Esophagus muscularis mucosa (tissue), 4 donors: ENCODE measurements around the gene ASTN2. TPM values are rescaled to one million over a fixed set of nuclear protein-coding genes. Genes with fewer than 3 reads are reported as not detected.

Source experiments
- DNase-seq: peaks from one replicate; pipeline ENCODE4 v3.0.0-alpha.2; 2017; ENCODE audit errors: extremely low spot score
- H3K27ac ChIP-seq, 4 donors: fragments of 200-600 bp; sonication (generic); replicated peaks in 1 of 4; 1 replicate in 3 of 4; 2 replicates in 1 of 4; pipeline ENCODE4 v1.5.1; 2016 to 2019; ENCODE audit warnings: mild to moderate bottlenecking in 1 of 4
- H3K27me3 ChIP-seq, 4 donors: fragments of 200-600 bp; sonication (generic); one replicate each; pipeline versions ENCODE4 v1.5.1 to v1.6.0; 2016 to 2019
- H3K36me3 ChIP-seq, 4 donors: fragments of 200-600 bp; sonication (generic); one replicate each; pipeline ENCODE4 v1.5.1; 2016 to 2019
- H3K4me1 ChIP-seq, 4 donors: fragments of 200-600 bp; sonication (generic); one replicate each; pipeline ENCODE4 v1.5.1; 2016 to 2019
- H3K4me3 ChIP-seq, 4 donors: fragments of 200-600 bp; sonication (generic); 1 replicate in 2 of 4; 2 replicates in 2 of 4; pipeline ENCODE4 v1.5.1; 2016 to 2019; ENCODE audit warnings: mild to moderate bottlenecking in 4 of 4, moderate library complexity in 1 of 4
- H3K9me3 ChIP-seq, 4 donors: fragments of 200-600 bp; sonication (generic); 1 replicate in 3 of 4; 2 replicates in 1 of 4; pipeline ENCODE4 v1.5.1; 2016 to 2019
- EP300 ChIP-seq: sonication (generic); formaldehyde crosslinking; IDR thresholded peaks from one replicate; pipeline ENCODE4 v1.6.1; 2017; ENCODE audit warnings: antibody characterized with exemption
- POLR2A ChIP-seq: fragments of 450-650 bp; IDR thresholded peaks from one replicate; pipeline ENCODE4 v1.6.1; 2017; ENCODE audit warnings: antibody characterized with exemption, moderate library complexity, mild to moderate bottlenecking, low read depth
- POLR2AphosphoS5 ChIP-seq, 2 donors: sonication (generic); formaldehyde crosslinking; IDR thresholded peaks; one replicate each; pipeline ENCODE4 v1.6.1; 2017; ENCODE audit warnings: antibody characterized with exemption in 2 of 2
- WGBS: methylation state at CpG from one replicate; pipeline ENCODE4 v1.1.5; 2018; 5-methylcytosine and 5-hydroxymethylcytosine counted together
- intact Hi-C: fragments of 100-400 bp; cut with DNase I; formaldehyde crosslinking; loops from one replicate; pipeline ENCODE4 v1.15.1; 2023
- total RNA-seq, 4 donors: library from RNA; depleted of rRNA; stranded (reverse); fragments of >200 nt; gene quantifications; one replicate each; pipeline versions ENCODE4 v1.1.0 to v1.2.1, GENCODE V29; 2016
- TF ChIP-seq, protein P1 (sequence below), 3 experiments: fragments of 200-600 bp in 2 of 3; fragments of 450-650 bp in 1 of 3; sonication (generic) in 2 of 3; IDR thresholded peaks; one replicate each; pipeline ENCODE4 v1.5.1; 2017 to 2019; ENCODE audit warnings: antibody characterized with exemption in 3 of 3, mild to moderate bottlenecking in 2 of 3, moderate library complexity in 1 of 3

The ASTN2 gene
- total RNA-seq, 4 donors from 2014 or later: 4.2 to 6.9 (median 5.5) TPM

DNA sequence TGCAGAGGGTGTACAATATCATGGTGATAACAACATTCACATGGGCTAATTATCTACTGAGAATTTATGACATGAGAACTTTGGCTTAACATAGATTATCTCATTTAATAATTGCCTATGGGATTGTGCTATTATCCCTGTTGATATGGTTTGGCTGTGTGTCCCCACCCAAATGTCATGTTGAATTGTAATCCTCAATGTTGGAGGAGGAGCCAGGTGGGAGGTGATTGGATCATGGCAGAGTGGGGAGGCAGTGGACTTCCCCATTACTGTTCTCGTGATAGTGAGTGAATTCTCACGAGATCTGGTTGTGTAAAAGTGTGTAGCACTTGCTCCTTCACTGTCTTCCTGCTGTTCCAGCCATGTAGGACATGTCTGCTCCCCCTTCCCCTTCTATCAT lies 541.4 kb downstream of the ASTN2 start:
- DNase-seq: no peak
- 94% methylated on average over 2 of the region's 2 CpGs for WGBS
- intact Hi-C loops: no loop called here

DNA sequence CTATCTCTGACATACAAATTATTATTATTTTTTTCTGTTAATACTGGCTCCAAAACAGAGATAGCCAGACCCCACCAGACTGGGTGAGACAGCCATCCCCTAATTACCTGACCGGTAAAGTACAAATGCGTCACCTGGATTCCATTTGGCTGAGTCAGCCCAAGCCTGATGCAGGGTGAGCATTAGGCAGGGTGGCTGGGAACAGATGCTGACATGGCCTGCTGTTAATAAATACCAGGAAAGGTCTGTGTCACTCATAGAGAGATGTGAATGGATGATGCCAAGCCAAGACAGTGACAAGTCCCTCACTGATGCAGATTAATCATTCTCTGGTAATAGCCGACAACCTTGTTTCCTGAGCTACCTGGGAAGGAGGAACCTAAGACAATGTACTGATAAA lies 544.3 kb downstream of the ASTN2 start:
- no peaks in the 10 kb centered on the region for H3K4me1 ChIP-seq
- H3K36me3 ChIP-seq: no peaks in the 10 kb centered on the region
- 93% methylated on average over 3 of the region's 3 CpGs for WGBS
- H3K4me3 ChIP-seq: no peak overlapping the region
- H3K27me3 ChIP-seq: no peaks in the 10 kb centered on the region
- DNase-seq: no peak
- TF ChIP-seq EP300: no peak
- no peak for TF ChIP-seq POLR2A
- no peak for TF ChIP-seq POLR2AphosphoS5 (IDR thresholded peaks at IDR 0.05)
- TF ChIP-seq, protein P1, sequence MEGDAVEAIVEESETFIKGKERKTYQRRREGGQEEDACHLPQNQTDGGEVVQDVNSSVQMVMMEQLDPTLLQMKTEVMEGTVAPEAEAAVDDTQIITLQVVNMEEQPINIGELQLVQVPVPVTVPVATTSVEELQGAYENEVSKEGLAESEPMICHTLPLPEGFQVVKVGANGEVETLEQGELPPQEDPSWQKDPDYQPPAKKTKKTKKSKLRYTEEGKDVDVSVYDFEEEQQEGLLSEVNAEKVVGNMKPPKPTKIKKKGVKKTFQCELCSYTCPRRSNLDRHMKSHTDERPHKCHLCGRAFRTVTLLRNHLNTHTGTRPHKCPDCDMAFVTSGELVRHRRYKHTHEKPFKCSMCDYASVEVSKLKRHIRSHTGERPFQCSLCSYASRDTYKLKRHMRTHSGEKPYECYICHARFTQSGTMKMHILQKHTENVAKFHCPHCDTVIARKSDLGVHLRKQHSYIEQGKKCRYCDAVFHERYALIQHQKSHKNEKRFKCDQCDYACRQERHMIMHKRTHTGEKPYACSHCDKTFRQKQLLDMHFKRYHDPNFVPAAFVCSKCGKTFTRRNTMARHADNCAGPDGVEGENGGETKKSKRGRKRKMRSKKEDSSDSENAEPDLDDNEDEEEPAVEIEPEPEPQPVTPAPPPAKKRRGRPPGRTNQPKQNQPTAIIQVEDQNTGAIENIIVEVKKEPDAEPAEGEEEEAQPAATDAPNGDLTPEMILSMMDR (IDR thresholded peaks at IDR 0.05): no peak
- H3K27ac ChIP-seq: no peak overlapping the region
- H3K9me3 ChIP-seq: peaks cover 0 to 3% (median under 1%) of the 10 kb centered on the region in 4 donors
- intact Hi-C loops: no loop called here

More for the DNA sequence above, 541.4 kb downstream of the ASTN2 start:
- H3K27ac ChIP-seq: no peak overlapping the region
- H3K36me3 ChIP-seq: no peaks in the 10 kb centered on the region
- no peak overlapping the region for H3K4me3 ChIP-seq
- H3K4me1 ChIP-seq: no peaks in the 10 kb centered on the region
- H3K9me3 ChIP-seq: peaks cover 0 to 30% (median 23%) of the 10 kb centered on the region in 4 donors
- H3K27me3 ChIP-seq: no peaks in the 10 kb centered on the region
- TF ChIP-seq POLR2A: no peak
- no peak for TF ChIP-seq POLR2AphosphoS5 (IDR thresholded peaks at IDR 0.05)
- TF ChIP-seq EP300: no peak
- TF ChIP-seq, protein P1 (IDR thresholded peaks at IDR 0.05): no peak

DNA sequence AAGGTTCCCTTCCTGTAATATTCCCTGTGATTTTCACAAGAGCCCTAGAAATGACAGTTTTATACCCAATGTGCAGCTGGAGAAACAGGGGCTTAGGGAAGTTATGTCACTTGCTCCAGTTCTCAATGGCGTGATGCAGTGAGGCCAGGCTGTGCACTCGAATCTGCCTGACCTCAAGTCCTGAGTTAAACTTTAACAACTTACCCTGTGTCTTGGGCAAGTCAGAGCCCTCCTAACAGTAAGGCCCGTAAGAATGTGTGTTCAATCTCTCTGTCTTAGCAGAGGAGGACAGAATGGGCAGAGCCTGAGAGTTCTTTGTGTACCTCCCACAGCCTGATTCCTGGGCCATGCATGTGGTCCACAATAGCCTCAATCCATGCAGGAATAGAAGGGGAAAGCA lies 546.7 kb downstream of the ASTN2 start:
- intact Hi-C loops: loop anchor here (10.0 kb wide), 1 partner anchor 133 kb away; no protein-coding TSS in a partner anchor

DNA sequence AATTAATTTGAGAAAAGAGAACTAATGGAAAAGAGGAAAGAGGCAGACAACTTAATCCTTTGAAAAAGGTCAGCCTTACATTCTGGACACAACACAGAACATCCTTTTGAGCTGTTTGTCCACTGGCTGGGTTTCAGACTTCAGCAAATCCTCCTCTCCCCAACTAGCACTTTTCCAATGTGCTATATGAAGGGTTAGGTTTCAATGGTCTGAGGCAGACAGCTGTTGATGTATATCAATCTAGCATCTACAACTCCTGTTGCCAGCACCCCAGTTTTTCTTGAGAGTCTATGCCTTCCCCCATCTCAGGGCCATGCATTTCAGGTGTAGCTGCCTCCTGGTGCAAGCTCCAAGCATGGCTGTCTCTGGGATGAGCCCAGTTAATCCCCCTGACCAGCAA lies 553.5 kb downstream of the ASTN2 start:
- Histone ChIP-seq H3K36me3 (no peaks in the 10 kb centered on the region), H3K9me3 (no peaks in the 10 kb centered on the region), H3K4me3 (no peak overlapping the region), H3K27me3 (no peaks in the 10 kb centered on the region), H3K27ac (no peak overlapping the region), H3K4me1 (no peaks in the 10 kb centered on the region)
- DNase-seq: no peak
- TF ChIP-seq POLR2AphosphoS5 (IDR thresholded peaks at IDR 0.05) (no peak), EP300 (no peak), POLR2A (no peak)
- TF ChIP-seq, protein P1 (IDR thresholded peaks at IDR 0.05): no peak
- intact Hi-C loops: loop anchor here (10.0 kb wide), 1 partner anchor 127 kb away; no protein-coding TSS in a partner anchor

More for the DNA sequence above, 546.7 kb downstream of the ASTN2 start:
- H3K27ac ChIP-seq: no peak overlapping the region
- H3K36me3 ChIP-seq: no peaks in the 10 kb centered on the region
- no peaks in the 10 kb centered on the region for H3K27me3 ChIP-seq
- DNase-seq: no peak
- 85% methylated on average over 3 of the region's 3 CpGs for WGBS
- no peaks in the 10 kb centered on the region for H3K4me1 ChIP-seq
- no peaks in the 10 kb centered on the region for H3K9me3 ChIP-seq
- TF ChIP-seq POLR2A (no peak), EP300 (no peak), POLR2AphosphoS5 (IDR thresholded peaks at IDR 0.05) (no peak)
- TF ChIP-seq, protein P1 (IDR thresholded peaks at IDR 0.05): no peak
- H3K4me3 ChIP-seq: no peak overlapping the region

- H3K4me1 ChIP-seq: no peaks in the 10 kb centered on the region
- H3K4me3 ChIP-seq: no peak overlapping the region
- intact Hi-C loops: loop anchor here (10.0 kb wide), 1 partner anchor 126 kb away; no protein-coding TSS in a partner anchor
- no peak for DNase-seq
- no peaks in the 10 kb centered on the region for H3K9me3 ChIP-seq
- no peak for TF ChIP-seq POLR2A
- TF ChIP-seq, protein P1 (IDR thresholded peaks at IDR 0.05): peak; percentile 58 to 71 (median 62)
- WGBS: 41% methylated on average over 3 of the region's 3 CpGs
- H3K36me3 ChIP-seq: no peaks in the 10 kb centered on the region
- no peak overlapping the region for H3K27ac ChIP-seq
- no peaks in the 10 kb centered on the region for H3K27me3 ChIP-seq
Observed at GRCh38 chr9:116860509-116861120, 554.2 kb downstream of the ASTN2 start.
